IMR-90 (cell line): ENCODE measurements around the gene MBTPS1. TPM values are rescaled to one million over a fixed set of nuclear protein-coding genes. Genes with fewer than 3 reads are reported as not detected.

Source experiments
- ATAC-seq: fragments of 200-7000 bp; cut with Tn5 transposase; 2 replicates; pipeline ENCODE4 v1.9.1; 2020; ENCODE audit warnings: low read depth, mild to moderate bottlenecking, moderate library complexity
- BruUV-seq: library from RNA; stranded (reverse); fragments of 400-500 nt; replicated peaks from 2 replicates; lab custom pipeline; 2021; lab: Mats Ljungman, UMichigan
- CTCF ChIA-PET: fragments of 300-600 bp; formaldehyde crosslinking; extraction: SDS; loops from one replicate; lab custom pipeline; 2021; ENCODE audit warnings: antibody characterized with exemption; lab: Yijun Ruan, JAX
- POLR2A ChIA-PET: fragments of 300-600 bp; sonication (Branson Sonifier 250); formaldehyde crosslinking; loops from one replicate; lab custom pipeline; 2022; ENCODE audit warnings: antibody characterized with exemption; ENCODE audit not compliant: unreplicated experiment; lab: Charles Lee
- DNase-seq: peaks from one replicate; pipeline ENCODE4 v3.0.0; 2013
- H2AFZ ChIP-seq: replicated peaks from 2 replicates; pipeline ENCODE3; 2013; ENCODE audit warnings: low read length, mild to moderate bottlenecking; ENCODE audit not compliant: poor library complexity
- H2AK5ac ChIP-seq: 2 replicates; pipeline ENCODE4 v1.6.1; 2013; ENCODE audit warnings: low read depth, low read length, inconsistent platforms
- H2AK9ac ChIP-seq: replicated peaks from 2 replicates; pipeline ENCODE3; 2013; ENCODE audit warnings: mild to moderate bottlenecking, low read depth, low read length, moderate library complexity; ENCODE audit not compliant: poor library complexity
- H2BK120ac ChIP-seq: 2 replicates; pipeline ENCODE4 v1.6.1; 2013; ENCODE audit warnings: low read depth, low read length, inconsistent platforms
- H2BK15ac ChIP-seq: 3 replicates; pipeline ENCODE4 v1.6.1; 2013; ENCODE audit warnings: low read depth, low read length, inconsistent platforms
- H2BK20ac ChIP-seq: 2 replicates; pipeline ENCODE4 v1.6.1; 2013; ENCODE audit warnings: low read depth, mild to moderate bottlenecking, inconsistent platforms, low read length, moderate library complexity
- H2BK5ac ChIP-seq: 2 replicates; pipeline ENCODE4 v1.6.1; 2013; ENCODE audit warnings: mild to moderate bottlenecking, low read depth, low read length, inconsistent platforms; ENCODE audit not compliant: poor library complexity, severe bottlenecking
- H3K14ac ChIP-seq: replicated peaks from 2 replicates; pipeline ENCODE4 v1.6.1; 2013; ENCODE audit warnings: low read depth, low read length, inconsistent platforms
- H3K18ac ChIP-seq: 2 replicates; pipeline ENCODE4 v1.6.1; 2013; ENCODE audit warnings: low read depth, low read length, control low read depth
- H3K23ac ChIP-seq: 2 replicates; pipeline ENCODE4 v1.6.1; 2013; ENCODE audit warnings: low read depth, low read length, inconsistent platforms
- H3K27ac ChIP-seq: 2 replicates; pipeline ENCODE4 v1.5.1; 2013; ENCODE audit warnings: mild to moderate bottlenecking, control low read depth, low read length; ENCODE audit not compliant: insufficient read depth
- H3K27me3 ChIP-seq: 2 replicates; pipeline ENCODE4 v1.6.1; 2013; ENCODE audit warnings: low read length; ENCODE audit not compliant: control insufficient read depth, insufficient read depth
- H3K36me3 ChIP-seq: 2 replicates; pipeline ENCODE4 v1.6.1; 2013; ENCODE audit warnings: low read length, mixed read lengths; ENCODE audit not compliant: control insufficient read depth, insufficient read depth
- H3K4ac ChIP-seq: 2 replicates; pipeline ENCODE4 v1.6.1; 2013; ENCODE audit warnings: low read depth, low read length, inconsistent platforms
- H3K4me1 ChIP-seq: 2 replicates; pipeline ENCODE4 v1.6.1; 2013; ENCODE audit warnings: low read length, mixed read lengths; ENCODE audit not compliant: control insufficient read depth, insufficient read depth
- H3K4me2 ChIP-seq: 2 replicates; pipeline ENCODE4 v1.6.1; 2013; ENCODE audit warnings: low read depth, mild to moderate bottlenecking, control low read depth, low read length, moderate library complexity
- H3K4me3 ChIP-seq: 2 replicates; pipeline ENCODE4 v1.5.1; 2013; ENCODE audit warnings: low read depth, mild to moderate bottlenecking, control low read depth, low read length, moderate library complexity; ENCODE audit not compliant: insufficient read depth
- H3K56ac ChIP-seq: 2 replicates; pipeline ENCODE4 v1.6.1; 2013; ENCODE audit warnings: low read length, inconsistent platforms; ENCODE audit not compliant: insufficient read depth; ENCODE audit errors: extremely low read depth
- H3K79me1 ChIP-seq, 2 experiments: 2 replicates each; pipeline ENCODE4 v1.6.1; 2013; ENCODE audit warnings: low read length in 2 of 2, inconsistent platforms in 1 of 2, low read depth in 1 of 2
- H3K9ac ChIP-seq: 2 replicates; pipeline ENCODE4 v1.6.1; 2013; ENCODE audit warnings: low read depth, low read length, control low read depth
- H3K9me1 ChIP-seq: 2 replicates; pipeline ENCODE4 v1.6.1; 2013; ENCODE audit warnings: low read length, inconsistent platforms; ENCODE audit not compliant: insufficient read depth
- H3K9me3 ChIP-seq: 2 replicates; pipeline ENCODE4 v1.6.1; 2013; ENCODE audit warnings: low read length; ENCODE audit not compliant: control insufficient read depth, insufficient read depth
- H4K20me1 ChIP-seq: 2 replicates; pipeline ENCODE4 v1.6.1; 2013; ENCODE audit warnings: low read length, inconsistent platforms; ENCODE audit not compliant: insufficient read depth
- H4K5ac ChIP-seq: 2 replicates; pipeline ENCODE4 v1.6.1; 2013; ENCODE audit warnings: mild to moderate bottlenecking, low read depth, low read length, control low read depth
- H4K8ac ChIP-seq, 2 experiments: 2 replicates each; pipeline ENCODE4 v1.6.1; 2013; ENCODE audit warnings: low read depth in 2 of 2, low read length in 2 of 2, control low read depth in 1 of 2, inconsistent platforms in 1 of 2
- H4K91ac ChIP-seq: 2 replicates; pipeline ENCODE4 v1.6.1; 2013; ENCODE audit warnings: low read depth, low read length, inconsistent platforms; ENCODE audit not compliant: insufficient read depth
- CEBPB ChIP-seq: IDR thresholded peaks from 2 replicates; pipeline ENCODE4 v1.6.1; 2012; ENCODE audit warnings: low read depth, low read length, improper control_type of control experiment
- RAD21 ChIP-seq: IDR thresholded peaks from 2 replicates; pipeline ENCODE4 v1.6.1; 2012; ENCODE audit warnings: low read length, improper control_type of control experiment
- SMC3 ChIP-seq: fragments of 150-350 bp; IDR thresholded peaks from 2 replicates; pipeline ENCODE4 v1.6.1; 2016; ENCODE audit warnings: low read depth, mild to moderate bottlenecking, antibody characterized with exemption, low read length, moderate library complexity
- WGBS, 2 experiments: methylation state at CpG; one replicate each; pipeline versions ENCODE4 v1.1.5 to v1.1.7; 2013; ENCODE audit warnings: missing lambda C conversion rate in 2 of 2; ENCODE audit not compliant: insufficient read length in 1 of 2; ENCODE audit errors: extremely low coverage in 2 of 2; 5-methylcytosine and 5-hydroxymethylcytosine counted together
- dilution Hi-C: fragments of 300-500 bp; cut with HindIII; formaldehyde crosslinking; loops from one replicate; pipeline ENCODE4 v1.14.3; 2018; ENCODE audit warnings: low sequenced_read_pairs; ENCODE audit not compliant: unreplicated experiment
- in situ Hi-C: fragments of 300-500 bp; cut with MboI; formaldehyde crosslinking; loops from 3 replicates; pipeline ENCODE4 v1.14.3; 2019; ENCODE audit warnings: low sequenced_read_pairs, inconsistent platforms, mixed read lengths
- intact Hi-C: fragments of 100-400 bp; cut with micrococcal nuclease; formaldehyde crosslinking; loops from 2 replicates; pipeline ENCODE4 v1.10.0; 2022
- polyA plus RNA-seq, 3 experiments: library from polyadenylated mRNA; depleted of rRNA; stranded (reverse); fragments of >200 nt; gene quantifications; 2 replicates each; pipeline ENCODE4 v1.2.3, GENCODE V29; 2012; ENCODE audit warnings: low replicate concordance in 1 of 3
- total RNA-seq: library from RNA; depleted of rRNA; stranded (reverse); fragments of >200 nt; gene quantifications from 2 replicates; pipeline ENCODE4 v1.2.3, GENCODE V29; 2012
- TF ChIP-seq, protein P1 (sequence below): fragments of 150-350 bp; IDR thresholded peaks from 2 replicates; pipeline ENCODE4 v1.6.1; 2017; ENCODE audit warnings: mild to moderate bottlenecking, antibody characterized with exemption, low read length, low read depth
- TF ChIP-seq, protein P2 (sequence below): conservative IDR thresholded peaks from 2 replicates; pipeline ENCODE4 v1.5.1; 2012; ENCODE audit warnings: mild to moderate bottlenecking, low read depth, low read length, improper control_type of control experiment

Gene MBTPS1
- total and polyA plus RNA-seq, 2 of the 4 experiments (the other 2 are of a cell fraction) = 59.0 to 70.4 TPM

DNA sequence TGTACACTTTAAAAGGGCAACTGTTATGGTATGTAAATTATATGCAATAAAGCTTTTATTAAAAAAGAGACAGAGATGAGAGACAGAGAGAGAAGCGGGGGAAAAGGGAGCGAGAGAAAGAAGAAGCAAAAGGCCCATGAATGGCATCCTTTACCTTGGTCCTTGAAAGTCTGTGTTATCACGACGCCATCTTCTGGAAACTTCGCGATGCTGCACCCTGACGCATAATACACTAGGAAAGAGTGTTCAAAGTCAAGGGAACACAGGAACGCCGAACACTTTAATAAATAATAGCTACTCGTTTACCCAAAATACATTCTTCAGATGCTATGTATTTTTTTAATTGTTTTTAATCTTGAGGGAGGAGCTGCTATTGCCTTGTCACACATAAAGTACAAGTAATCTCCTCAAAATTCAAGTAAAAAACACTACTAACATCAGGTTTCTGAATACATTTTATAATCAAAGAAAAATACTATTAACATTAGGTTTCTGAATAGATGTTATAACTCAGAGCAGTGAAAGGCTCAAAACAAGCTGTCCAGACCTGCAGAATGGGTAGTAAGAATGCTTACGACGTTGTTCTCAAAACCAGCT is 51.1 kb downstream of the MBTPS1 start:
- peaks cover 0 to 4% of the 10 kb centered on the region in 2 experiments; a peak in 1 of 4 replicates for H3K79me1 ChIP-seq
- no peaks in the 10 kb centered on the region for H3K27me3 ChIP-seq
- no peak overlapping the region for H2BK15ac ChIP-seq
- intact Hi-C loops = loop anchor here (1.0 to 2.0 kb wide), 3 partner anchors 97 to 239 kb away; partner anchors contain the start of gene NECAB2
- H3K9me3 ChIP-seq = no peaks in the 10 kb centered on the region
- dilution Hi-C loops = no loop called here
- WGBS, 2 experiments = no CpG with 5 or more reads among the region's 12 CpGs
- H4K8ac ChIP-seq = no peak overlapping the region
- H2BK20ac ChIP-seq = no peak overlapping the region
- in situ Hi-C loops = no loop called here
- peak; percentile 62 for DNase-seq
- BruUV-seq = no TSS peak
- H4K20me1 ChIP-seq = 0 out of 2 replicates have a peak, but pooled peaks cover 3% of the 10 kb centered on the region
- POLR2A ChIA-PET = no interaction called here
- H2AK9ac ChIP-seq = no peak overlapping the region
- H4K5ac ChIP-seq = no peak overlapping the region
- peaks cover 1% of the 10 kb centered on the region; the same call in 1 of the 2 replicates for H3K4me1 ChIP-seq
- no peak overlapping the region for H2AFZ ChIP-seq
- H3K9ac ChIP-seq = no peak overlapping the region
- H4K91ac ChIP-seq = no peak overlapping the region
- no peak overlapping the region for H3K27ac ChIP-seq
- H3K14ac ChIP-seq = no peak overlapping the region
- H2BK5ac ChIP-seq = no peak overlapping the region
- no peak overlapping the region for H2BK120ac ChIP-seq
- no peak overlapping the region for H2AK5ac ChIP-seq
- no peak overlapping the region for H3K23ac ChIP-seq
- H3K4me2 ChIP-seq = no peak overlapping the region
- peaks cover 47% of the 10 kb centered on the region for H3K36me3 ChIP-seq
- TF ChIP-seq RAD21 = peak; percentile 76
- no peak for TF ChIP-seq CEBPB
- TF ChIP-seq, protein P1, sequence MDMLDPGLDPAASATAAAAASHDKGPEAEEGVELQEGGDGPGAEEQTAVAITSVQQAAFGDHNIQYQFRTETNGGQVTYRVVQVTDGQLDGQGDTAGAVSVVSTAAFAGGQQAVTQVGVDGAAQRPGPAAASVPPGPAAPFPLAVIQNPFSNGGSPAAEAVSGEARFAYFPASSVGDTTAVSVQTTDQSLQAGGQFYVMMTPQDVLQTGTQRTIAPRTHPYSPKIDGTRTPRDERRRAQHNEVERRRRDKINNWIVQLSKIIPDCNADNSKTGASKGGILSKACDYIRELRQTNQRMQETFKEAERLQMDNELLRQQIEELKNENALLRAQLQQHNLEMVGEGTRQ = no peak
- TF ChIP-seq, protein P2, sequence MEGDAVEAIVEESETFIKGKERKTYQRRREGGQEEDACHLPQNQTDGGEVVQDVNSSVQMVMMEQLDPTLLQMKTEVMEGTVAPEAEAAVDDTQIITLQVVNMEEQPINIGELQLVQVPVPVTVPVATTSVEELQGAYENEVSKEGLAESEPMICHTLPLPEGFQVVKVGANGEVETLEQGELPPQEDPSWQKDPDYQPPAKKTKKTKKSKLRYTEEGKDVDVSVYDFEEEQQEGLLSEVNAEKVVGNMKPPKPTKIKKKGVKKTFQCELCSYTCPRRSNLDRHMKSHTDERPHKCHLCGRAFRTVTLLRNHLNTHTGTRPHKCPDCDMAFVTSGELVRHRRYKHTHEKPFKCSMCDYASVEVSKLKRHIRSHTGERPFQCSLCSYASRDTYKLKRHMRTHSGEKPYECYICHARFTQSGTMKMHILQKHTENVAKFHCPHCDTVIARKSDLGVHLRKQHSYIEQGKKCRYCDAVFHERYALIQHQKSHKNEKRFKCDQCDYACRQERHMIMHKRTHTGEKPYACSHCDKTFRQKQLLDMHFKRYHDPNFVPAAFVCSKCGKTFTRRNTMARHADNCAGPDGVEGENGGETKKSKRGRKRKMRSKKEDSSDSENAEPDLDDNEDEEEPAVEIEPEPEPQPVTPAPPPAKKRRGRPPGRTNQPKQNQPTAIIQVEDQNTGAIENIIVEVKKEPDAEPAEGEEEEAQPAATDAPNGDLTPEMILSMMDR = peak; percentile 76
- TF ChIP-seq SMC3 = peak; percentile 79
- H3K9me1 ChIP-seq = no peaks in the 10 kb centered on the region
- no peak overlapping the region for H3K18ac ChIP-seq
- peak; percentile 86 for ATAC-seq
- H3K4ac ChIP-seq = no peak overlapping the region
- no peak overlapping the region for H3K56ac ChIP-seq
- H3K4me3 ChIP-seq = no peak overlapping the region
- CTCF ChIA-PET = interaction anchor here (0.6 to 1.4 kb wide), 14 partner anchors 9 to 423 kb away, joined by 3 to 7 read pairs (median 3); no protein-coding TSS in a partner anchor
